ENCODE measurements around the gene C19orf73.

- TF ChIP-seq, protein P1, sequence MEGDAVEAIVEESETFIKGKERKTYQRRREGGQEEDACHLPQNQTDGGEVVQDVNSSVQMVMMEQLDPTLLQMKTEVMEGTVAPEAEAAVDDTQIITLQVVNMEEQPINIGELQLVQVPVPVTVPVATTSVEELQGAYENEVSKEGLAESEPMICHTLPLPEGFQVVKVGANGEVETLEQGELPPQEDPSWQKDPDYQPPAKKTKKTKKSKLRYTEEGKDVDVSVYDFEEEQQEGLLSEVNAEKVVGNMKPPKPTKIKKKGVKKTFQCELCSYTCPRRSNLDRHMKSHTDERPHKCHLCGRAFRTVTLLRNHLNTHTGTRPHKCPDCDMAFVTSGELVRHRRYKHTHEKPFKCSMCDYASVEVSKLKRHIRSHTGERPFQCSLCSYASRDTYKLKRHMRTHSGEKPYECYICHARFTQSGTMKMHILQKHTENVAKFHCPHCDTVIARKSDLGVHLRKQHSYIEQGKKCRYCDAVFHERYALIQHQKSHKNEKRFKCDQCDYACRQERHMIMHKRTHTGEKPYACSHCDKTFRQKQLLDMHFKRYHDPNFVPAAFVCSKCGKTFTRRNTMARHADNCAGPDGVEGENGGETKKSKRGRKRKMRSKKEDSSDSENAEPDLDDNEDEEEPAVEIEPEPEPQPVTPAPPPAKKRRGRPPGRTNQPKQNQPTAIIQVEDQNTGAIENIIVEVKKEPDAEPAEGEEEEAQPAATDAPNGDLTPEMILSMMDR (IDR thresholded peaks at IDR 0.05), result no peak
- TF ChIP-seq POLR2AphosphoS5 (IDR thresholded peaks at IDR 0.05) (no peak), POLR2A (IDR thresholded peaks at IDR 0.05) (no peak), EP300 (IDR thresholded peaks at IDR 0.05) (no peak)
These were observed 11.4 kb upstream of the C19orf73 start for GRCh38 chr19:49130325-49130724.
